Measurements from ENCODE around the gene RNF225.
"Not testable (repeated sequence)": the region's sequence is repeated elsewhere in the genome, so short reads cannot be mapped to it uniquely, and the experiment has no call there.

Gene RNF225

DNA sequence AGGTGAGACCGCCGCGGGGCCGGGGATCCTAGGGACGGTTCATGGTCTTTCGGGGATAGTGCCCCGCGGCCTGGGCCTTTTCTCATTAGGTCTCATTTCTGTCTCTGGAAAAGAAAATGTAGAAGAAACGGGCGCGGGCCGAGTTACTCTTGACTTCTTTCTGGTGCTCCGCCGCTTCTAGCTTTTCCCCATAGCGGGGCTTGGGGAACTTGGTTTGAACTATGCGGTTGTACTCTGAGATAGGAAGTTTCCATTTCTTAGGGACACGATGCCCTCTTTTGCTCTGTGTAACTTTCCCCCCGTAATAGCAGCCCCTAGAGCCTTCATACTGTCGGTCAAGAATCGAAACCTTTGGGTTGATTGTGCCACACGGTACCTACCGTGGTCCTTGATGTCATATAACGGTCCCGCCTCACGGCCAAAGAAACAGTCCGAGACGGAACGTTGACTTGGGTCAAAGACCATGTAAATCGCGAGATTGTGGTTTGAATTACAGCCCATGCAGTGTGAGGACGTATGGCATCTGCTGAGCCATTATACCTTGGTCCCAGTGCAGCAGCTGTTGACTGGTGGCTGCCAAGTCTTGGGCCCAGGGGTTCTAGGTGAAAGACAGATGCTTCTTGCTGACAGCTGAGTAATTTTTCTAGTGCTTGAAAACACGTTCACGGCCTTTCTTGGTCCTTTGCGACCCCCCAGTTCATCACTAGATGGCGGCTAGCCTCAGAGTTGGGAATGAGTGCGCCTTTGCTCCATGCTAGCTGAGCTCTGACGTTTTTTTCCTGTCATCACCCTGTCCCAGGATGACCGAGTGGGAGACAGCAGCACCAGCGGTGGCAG, 7.9 kb upstream of the RNF225 start:
- no peak for DNase-seq

GRCh38 chr19:58388175-58388526, 7.3 kb upstream of the RNF225 start:
- DNase-seq = no peak

DNA sequence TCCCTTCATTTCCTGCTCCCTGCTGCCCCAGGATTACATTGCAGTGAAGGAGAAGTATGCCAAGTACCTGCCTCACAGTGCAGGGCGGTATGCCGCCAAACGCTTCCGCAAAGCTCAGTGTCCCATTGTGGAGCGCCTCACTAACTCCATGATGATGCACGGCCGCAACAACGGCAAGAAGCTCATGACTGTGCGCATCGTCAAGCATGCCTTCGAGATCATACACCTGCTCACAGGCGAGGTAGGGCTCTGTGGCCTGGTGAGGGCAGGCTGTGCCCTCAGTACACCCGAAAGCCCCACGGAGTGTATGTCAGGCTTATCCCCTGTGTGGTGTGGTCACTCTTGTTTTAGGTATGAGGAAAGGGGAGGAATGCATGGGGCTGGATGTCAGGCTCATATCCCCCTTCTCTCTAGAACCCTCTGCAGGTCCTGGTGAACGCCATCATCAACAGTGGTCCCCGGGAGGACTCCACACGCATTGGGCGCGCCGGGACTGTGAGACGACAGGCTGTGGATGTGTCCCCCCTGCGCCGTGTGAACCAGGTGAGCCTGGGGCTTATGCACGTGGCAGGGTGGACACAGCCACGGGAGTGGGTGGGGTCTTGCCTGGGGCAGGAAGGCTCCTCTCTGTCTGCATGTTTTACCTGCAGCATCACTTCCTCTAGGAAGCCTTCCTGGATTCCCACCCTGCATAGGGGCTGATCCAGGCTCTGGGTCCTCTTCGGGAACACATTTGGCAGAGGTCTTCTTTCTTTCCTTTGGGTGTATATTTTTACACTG, 2.3 kb upstream of the RNF225 start:
- DNase-seq = no peak

DNA sequence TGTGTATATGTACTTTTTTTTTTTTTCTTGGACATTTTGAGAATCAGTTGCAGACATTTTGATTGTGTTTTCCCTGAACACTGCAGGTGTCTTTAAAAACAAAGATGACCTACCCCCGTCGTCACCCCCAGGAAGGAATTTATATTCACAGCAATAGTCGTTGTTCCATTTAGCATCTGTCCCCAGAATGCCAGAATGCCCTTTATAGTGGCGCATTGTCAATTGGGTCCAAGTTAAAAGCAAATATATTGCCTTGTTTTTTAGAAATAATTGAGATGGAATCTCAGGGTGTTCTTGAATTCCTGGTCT, 1.8 kb upstream of the RNF225 start:
- DNase-seq = no peak

GRCh38 chr19:58394821-58395219, 636 bp upstream of the RNF225 start:
- DNase-seq = no peak

DNA sequence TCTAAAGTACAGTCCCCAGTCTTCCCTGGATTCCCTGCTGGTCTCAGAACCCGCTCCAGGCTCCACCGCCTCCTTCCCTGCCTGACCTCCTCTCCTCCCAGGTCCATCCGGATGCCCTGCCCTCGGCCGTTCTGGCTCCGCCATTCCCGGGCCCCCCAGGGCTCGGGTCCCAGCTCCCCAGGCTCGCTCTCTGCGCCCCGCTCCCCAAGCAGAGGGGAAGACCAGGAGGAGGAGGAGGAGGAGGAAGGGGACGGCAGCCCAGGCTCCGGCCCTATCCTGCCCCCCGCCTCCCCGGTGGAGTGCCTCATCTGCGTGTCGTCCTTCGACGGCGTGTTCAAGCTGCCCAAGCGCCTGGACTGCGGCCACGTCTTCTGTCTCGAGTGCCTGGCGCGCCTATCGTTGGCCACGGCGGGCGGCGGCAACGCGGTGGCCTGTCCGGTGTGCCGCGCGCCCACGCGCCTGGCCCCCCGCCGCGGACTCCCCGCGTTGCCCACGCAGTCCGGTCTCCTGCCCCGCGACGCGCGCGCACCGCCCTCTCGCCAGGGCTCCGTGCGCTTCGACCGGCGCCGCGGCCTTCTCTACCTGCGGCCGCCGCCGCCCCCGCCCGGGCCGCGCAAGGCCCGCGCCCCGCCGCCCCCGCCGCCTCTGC, 647 bp downstream of the RNF225 start:
- no peak for DNase-seq

GRCh38 chr19:58396691-58397532, 1.5 kb downstream of the RNF225 start:
- no peak for DNase-seq

DNA sequence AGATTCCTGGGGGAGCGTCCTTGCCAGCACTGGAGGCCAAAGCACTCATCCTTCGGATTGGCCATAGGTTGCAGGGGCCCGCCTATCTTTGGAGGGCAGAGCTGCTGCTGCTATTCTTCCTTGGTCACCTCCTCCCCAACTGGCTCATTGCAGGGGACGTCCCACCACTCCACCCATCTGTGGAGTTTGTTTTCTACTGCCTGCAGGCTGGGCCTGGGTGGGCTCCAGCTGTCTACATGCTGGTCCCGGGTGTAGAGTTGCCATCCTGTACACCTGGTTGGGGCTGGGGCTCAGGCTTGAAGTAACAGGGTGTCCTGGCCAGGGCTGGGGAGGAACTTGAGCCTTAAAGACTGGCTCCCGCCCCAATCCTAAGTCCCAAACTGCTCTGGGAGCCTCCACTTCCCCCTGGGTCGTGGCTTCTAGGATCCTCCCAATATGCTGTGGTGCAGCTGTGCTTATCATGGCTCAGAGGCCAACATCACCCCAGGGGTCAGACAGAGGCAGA, 2.1 kb downstream of the RNF225 start:
- no peak for DNase-seq

GRCh38 chr19:58398087-58398486, 2.6 kb downstream of the RNF225 start:
- no peak for DNase-seq

DNA sequence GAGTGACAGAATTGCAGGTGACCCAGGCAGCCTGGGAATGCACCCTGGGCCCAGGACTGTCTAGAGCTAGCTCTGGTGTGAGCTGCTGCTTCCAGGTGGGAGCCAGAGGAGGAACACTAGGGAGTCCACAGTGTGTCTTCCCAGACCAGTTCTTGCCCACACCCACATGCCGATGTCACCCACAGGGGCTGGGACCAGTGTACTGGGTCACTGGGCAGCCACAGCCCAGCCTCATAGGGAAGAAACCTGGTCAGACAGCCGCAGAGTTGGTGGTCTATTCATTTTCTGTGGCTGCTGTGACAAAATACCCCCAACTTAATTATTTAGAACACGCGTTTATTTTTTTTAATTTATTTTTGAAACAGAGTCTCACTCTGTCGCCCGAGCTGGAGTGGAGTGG, 3.1 kb downstream of the RNF225 start:
- no peak for DNase-seq

- no peak for DNase-seq
Measured at GRCh38 chr19:58399903-58400302, 4.4 kb downstream of the RNF225 start.

DNA sequence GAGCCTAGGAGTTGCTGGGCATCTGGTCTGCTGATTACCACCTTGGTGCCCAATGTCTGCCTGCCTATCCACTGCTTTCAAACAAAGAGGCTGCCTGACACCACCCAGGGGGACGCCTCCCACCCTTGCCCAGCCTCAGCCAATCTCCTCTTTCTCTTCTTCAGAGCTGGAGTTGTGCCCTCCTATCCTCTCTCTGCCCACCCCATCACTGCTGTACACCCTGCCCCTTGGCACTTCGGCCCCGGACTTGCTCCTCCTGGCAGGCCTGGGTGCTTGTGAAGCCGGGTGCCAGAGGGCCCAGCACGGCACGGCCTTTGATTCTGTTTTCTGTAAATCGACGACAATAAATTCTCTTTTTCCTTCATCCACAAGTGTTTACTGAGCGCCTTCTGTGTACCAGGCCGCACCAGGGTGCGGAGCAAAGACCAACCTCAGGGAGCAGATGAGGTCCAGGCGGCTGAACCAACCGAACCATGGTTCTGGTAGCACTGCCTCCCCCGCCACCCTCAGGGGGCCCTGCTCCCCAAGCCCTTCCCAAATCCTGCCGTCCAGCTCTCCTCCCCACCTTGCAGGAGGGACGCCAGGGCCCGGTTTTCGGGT, 5.0 kb downstream of the RNF225 start:
- DNase-seq = no peak

DNA sequence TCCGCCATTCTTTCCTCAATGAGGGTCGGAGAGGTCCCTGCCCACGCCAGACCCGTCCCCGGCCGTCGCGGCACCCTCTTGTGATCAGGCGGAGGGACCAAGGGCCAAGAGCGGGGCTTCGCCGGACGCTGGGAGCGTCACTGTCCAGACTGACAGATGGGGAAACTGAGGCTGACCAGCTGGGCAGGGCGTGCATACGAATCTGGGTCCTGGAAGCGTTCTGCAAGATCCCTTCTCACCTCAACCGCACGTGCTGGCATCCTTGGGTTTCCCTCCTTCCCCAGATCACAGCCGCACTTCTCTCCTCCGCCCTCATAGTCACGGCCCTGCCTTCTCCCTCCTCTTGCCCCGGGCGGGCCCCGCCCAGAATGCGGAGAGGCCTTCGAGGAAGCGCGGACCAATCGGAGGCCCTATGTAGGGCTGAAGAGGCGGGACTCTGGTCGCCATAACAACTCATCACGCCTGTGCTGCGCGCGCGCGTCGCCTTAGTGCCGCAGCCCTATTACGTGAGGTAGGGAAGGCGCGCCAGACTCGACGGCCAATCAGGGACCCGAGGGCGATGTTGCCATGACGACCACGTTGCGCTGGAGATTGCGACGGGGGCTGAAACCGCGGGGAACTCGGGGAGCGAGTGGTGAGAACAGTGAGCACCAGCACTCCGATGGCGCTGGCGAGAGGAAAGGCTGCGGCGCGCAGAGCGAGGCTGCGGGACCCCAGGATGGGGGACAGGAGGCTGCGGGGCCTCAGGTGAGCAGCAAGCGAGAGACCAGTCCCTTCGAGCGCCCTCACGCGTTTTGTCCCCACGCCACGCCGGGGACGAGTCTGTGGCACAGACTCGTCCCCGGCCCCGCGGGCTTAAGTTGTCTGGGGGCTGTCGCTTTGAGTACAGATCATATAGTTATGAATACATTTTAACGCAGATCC, 5.7 kb downstream of the RNF225 start:
- DNase-seq = peak; percentile 92

DNA sequence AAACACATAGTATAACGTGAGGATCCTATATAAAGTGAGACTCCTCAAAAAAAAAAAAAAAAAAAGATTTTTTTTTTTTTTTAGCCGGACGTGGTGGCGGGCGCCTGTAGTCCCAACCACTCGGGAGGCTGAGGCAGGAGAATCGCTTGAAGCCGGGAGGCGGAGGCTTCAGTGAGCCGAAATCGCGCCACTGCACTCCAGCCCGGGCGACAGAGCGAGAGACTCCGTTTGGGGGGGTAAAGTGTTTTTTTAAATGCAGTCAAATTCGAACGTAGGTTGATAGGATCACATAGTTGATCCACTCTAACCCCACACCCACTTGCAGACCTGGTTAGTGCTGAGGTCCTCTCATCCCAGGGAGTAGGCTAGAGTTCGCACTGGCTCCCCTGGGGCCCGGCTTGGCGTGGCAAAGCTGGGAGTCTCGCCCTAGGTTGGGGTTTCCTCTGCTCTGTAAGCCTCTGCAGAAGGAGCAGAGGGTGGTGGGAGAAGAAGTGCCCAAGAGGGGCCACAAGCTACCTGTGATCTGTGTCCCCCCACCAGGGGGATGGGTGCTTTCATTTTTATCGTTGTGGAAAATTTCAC, 6.5 kb downstream of the RNF225 start:
- no peak for DNase-seq

DNA sequence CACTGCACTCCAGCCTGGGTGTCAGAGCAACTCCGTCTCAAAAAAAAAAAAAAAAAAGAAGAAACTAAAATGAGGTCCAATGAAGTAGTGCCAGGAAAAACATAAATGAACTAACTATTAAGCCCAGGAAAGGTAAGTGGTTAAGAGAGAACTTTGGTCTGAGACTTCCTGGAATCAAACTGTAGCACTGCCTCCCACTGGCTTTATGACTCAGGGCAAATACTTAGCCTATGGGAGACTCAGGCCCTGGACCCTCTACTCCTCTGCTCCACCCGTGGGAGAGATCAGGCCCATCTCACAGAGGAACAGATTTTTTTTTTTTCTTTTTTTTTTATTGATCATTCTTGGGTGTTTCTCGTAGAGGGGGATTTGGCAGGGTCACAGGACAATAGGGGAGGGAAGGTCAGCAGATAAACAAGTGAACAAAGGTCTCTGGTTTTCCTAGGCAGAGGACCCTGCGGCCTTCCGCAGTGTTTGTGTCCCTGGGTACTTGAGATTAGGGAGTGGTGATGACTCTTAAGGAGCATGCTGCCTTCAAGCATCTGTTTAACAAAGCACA, 8.5 kb downstream of the RNF225 start:
- not testable (repeated sequence) for DNase-seq

DNA sequence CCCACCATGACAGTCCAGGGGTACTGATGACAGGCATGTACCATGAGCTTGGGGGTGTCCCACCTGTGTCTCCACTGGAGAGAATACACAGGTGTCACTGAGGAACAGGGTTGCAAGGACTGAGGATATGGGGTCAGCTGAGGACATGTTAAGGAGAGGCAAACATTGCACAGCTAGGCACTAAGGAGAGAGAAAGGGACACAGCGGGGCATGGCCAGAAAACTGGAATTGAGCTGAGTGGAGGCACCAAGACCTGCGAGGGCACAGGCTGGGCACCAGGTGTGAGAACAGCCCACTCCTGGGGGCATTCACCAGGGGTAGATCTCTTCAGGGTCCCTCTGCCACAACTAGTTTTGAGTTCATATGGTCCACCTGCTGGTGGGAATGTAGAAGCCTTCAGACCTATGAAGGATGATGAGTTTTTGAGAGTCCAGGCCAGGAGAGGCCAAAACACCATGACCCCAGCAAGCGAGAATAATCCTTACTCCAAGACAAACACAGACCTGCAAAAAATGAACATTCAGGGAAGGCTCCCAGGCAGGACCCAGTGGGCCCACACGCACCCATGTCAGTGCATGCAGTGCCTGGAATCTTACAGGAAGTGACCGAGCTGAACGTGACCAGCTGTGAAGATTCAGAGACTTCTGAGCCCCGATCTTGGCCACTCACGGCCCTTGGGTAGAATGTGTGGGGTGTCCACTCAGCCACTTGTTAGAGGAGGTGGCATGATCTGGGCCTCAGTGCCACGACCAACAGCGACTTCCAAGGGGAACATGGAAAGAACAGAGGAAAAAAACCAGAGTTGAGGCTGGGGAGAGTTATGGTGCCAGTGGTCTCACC, 11.6 kb downstream of the RNF225 start:
- no peak for DNase-seq

DNA sequence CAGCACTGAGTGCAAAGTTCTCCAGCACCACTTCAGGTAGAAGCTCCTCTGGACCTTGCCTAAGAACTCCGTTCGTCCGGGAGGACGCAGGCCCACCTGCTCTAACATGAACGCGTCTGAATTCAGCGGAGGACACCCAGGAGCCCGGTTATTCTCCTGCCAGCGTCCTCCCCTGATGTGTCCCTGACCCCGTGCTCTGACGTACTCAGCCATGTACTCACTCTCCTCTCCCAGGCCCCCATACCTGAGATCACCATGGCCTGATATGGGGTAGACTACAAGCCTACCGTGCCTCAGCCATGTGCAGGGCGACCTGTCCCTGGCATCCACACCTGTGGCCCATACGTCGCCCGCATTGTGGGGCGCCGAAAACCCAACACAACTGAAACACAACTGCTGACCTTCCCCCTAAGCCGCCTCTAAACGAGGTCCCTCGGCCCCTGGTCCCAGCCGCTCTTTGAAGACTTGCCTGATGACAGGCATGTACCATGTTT, 12.2 kb downstream of the RNF225 start:
- DNase-seq = no peak

- DNase-seq = peak; percentile 80
Measured at GRCh38 chr19:58408152-58409009, 12.9 kb downstream of the RNF225 start, which contains the start of gene ZNF584. ZNF584 (plus strand) TSS chr19:58408649; CDS start chr19:58409148, 499 bp downstream.
